ENCODE measurements around the gene YIF1A. TPM values are rescaled to one million over a fixed set of nuclear protein-coding genes. Genes with fewer than 3 reads are reported as not detected.
"Not testable (repeated sequence)": the region's sequence is repeated elsewhere in the genome, so short reads cannot be mapped to it uniquely, and the experiment has no call there.

The YIF1A gene
- total RNA-seq, 2 donors from 2014 or later = 65.4 to 155 TPM

- Histone ChIP-seq H3K4me1 (ENCODE audit: control insufficient read depth in 1 of 2, low read depth in 2 of 2) (peaks cover under 1 to 9% of the 10 kb centered on the region in 2 donors), H3K9me3 (no peaks in the 10 kb centered on the region), H3K27ac (no peak overlapping the region), H3K4me3 (no peak overlapping the region), H3K36me3 (no peaks in the 10 kb centered on the region), H3K27me3 (replicated peaks; ENCODE audit: insufficient read depth) (no peaks in the 10 kb centered on the region)
- DNase-seq (ENCODE audit: low spot score) (no peak), ATAC-seq (ENCODE audit: insufficient number of reproducible peaks, low FRiP score, low read depth) (no peak)
- no peak for TF ChIP-seq CTCF (IDR thresholded peaks at IDR 0.05)
These were observed 33.9 kb upstream of the YIF1A start for GRCh38 chr11:66322732-66323427.

GRCh38 chr11:66321606-66322005 is 32.7 kb upstream of the YIF1A start:
- Histone ChIP-seq H3K36me3 (no peaks in the 10 kb centered on the region), H3K27me3 (replicated peaks; ENCODE audit: insufficient read depth) (no peaks in the 10 kb centered on the region), H3K27ac (no peak overlapping the region), H3K4me1 (ENCODE audit: control insufficient read depth in 1 of 2, low read depth in 2 of 2) (peaks cover 8 to 18% of the 10 kb centered on the region in 2 donors), H3K9me3 (no peaks in the 10 kb centered on the region), H3K4me3 (no peak overlapping the region)
- no peak for DNase-seq (ENCODE audit: low spot score)
- TF ChIP-seq CTCF (IDR thresholded peaks at IDR 0.05) = no peak
- ATAC-seq (ENCODE audit: insufficient number of reproducible peaks, low FRiP score, low read depth) = no peak

- not testable (repeated sequence) for H3K36me3 ChIP-seq; DNase-seq (ENCODE audit: low spot score); H3K4me3 ChIP-seq; H3K27ac ChIP-seq; ATAC-seq (ENCODE audit: insufficient number of reproducible peaks, low FRiP score, low read depth); H3K9me3 ChIP-seq; H3K27me3 ChIP-seq (replicated peaks; ENCODE audit: insufficient read depth)
- peaks cover 11 to 24% of the 10 kb centered on the region in 2 donors for H3K4me1 ChIP-seq (ENCODE audit: control insufficient read depth in 1 of 2, low read depth in 2 of 2)
These were observed 31.8 kb upstream of the YIF1A start for GRCh38 chr11:66320748-66321147.

GRCh38 chr11:66320289-66320688 is 31.3 kb upstream of the YIF1A start:
- ATAC-seq (ENCODE audit: insufficient number of reproducible peaks, low FRiP score, low read depth); H3K27me3 ChIP-seq (replicated peaks; ENCODE audit: insufficient read depth); H3K4me3 ChIP-seq; H3K9me3 ChIP-seq; DNase-seq (ENCODE audit: low spot score); H3K27ac ChIP-seq; H3K36me3 ChIP-seq: not testable (repeated sequence)
- H3K4me1 ChIP-seq (ENCODE audit: control insufficient read depth in 1 of 2, low read depth in 2 of 2) = peaks cover 11 to 28% of the 10 kb centered on the region in 2 donors

- H3K9me3 ChIP-seq = no peaks in the 10 kb centered on the region
- peaks cover 11 to 28% of the 10 kb centered on the region in 2 donors for H3K4me1 ChIP-seq (ENCODE audit: control insufficient read depth in 1 of 2, low read depth in 2 of 2)
- no peak for DNase-seq (ENCODE audit: low spot score)
- no peak for ATAC-seq (ENCODE audit: insufficient number of reproducible peaks, low FRiP score, low read depth)
- peaks cover 5% of the 10 kb centered on the region for H3K27me3 ChIP-seq (replicated peaks; ENCODE audit: insufficient read depth)
- no peak overlapping the region for H3K4me3 ChIP-seq
- H3K36me3 ChIP-seq = no peaks in the 10 kb centered on the region
- peak overlapping the region in 1 of 2 donors; percentile 9 for H3K27ac ChIP-seq
- TF ChIP-seq CTCF (IDR thresholded peaks at IDR 0.05) = no peak
These were observed 29.6 kb upstream of the YIF1A start for GRCh38 chr11:66318600-66318970.

GRCh38 chr11:66317723-66318599 is 29.0 kb upstream of the YIF1A start:
- Histone ChIP-seq H3K36me3 (no peaks in the 10 kb centered on the region), H3K9me3 (no peaks in the 10 kb centered on the region), H3K4me1 (ENCODE audit: control insufficient read depth in 1 of 2, low read depth in 2 of 2) (peaks cover 11 to 32% of the 10 kb centered on the region in 2 donors), H3K27me3 (replicated peaks; ENCODE audit: insufficient read depth) (peaks cover 5% of the 10 kb centered on the region), H3K27ac (peak overlapping the region in 1 of 2 donors; percentile 9), H3K4me3 (peak overlapping the region; percentile 71)
- no peak for TF ChIP-seq CTCF (IDR thresholded peaks at IDR 0.05)
- DNase-seq (ENCODE audit: low spot score) = no peak
- no peak for ATAC-seq (ENCODE audit: insufficient number of reproducible peaks, low FRiP score, low read depth)
